ENCODE measurements around the gene MAK. TPM values are rescaled to one million over a fixed set of nuclear protein-coding genes. Genes with fewer than 3 reads are reported as not detected.
"Not testable (repeated sequence)": the region's sequence is repeated elsewhere in the genome, so short reads cannot be mapped to it uniquely, and the experiment has no call there.

MAK gene
- polyA plus RNA-seq, 1 donor from 2014 or later = not detected

DNA sequence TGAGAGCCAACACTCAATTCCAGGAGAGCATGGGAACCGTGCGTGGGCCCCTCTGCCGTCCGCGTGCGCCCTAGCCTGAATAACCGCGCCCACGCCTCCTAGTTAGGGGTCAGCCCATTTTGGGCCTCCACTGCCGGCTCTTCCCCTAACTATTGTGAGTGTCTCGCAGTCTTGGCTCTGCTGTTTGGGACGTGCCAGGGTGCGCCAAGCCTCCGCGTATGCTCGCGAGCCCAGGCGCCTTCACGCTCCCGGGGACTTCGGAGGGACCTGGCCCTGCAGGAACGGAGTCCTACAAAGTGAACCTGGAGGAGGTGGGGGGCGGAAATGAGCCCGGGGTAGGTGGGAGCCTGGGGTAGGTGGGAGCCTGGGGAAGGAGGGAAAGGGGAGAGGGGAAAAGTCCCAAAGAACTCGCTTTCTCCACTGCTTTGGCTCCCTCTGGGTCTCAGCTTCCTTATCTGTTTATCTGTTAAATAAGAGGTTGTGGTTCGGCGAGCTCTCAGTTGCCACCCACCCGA is 44.4 kb upstream of the MAK start:
- Histone ChIP-seq H2AFZ (ENCODE audit: low read depth, low read length) (no peak overlapping the region), H3K4me2 (ENCODE audit: low read length) (no peak overlapping the region), H4K20me1 (ENCODE audit: insufficient read depth) (no peaks in the 10 kb centered on the region), H3K36me3 (ENCODE audit: insufficient read depth, low read length) (no peaks in the 10 kb centered on the region), H3K27me3 (ENCODE audit: insufficient read depth, low read depth, low read length) (peaks cover 83% of the 10 kb centered on the region), H3K27ac (ENCODE audit: low read length) (no peak overlapping the region), H3K9ac (ENCODE audit: low read length) (no peak overlapping the region), H3K9me3 (ENCODE audit: low read length) (no peaks in the 10 kb centered on the region), H3K4me3 (ENCODE audit: low read length) (no peak overlapping the region), H3K79me2 (replicated peaks; ENCODE audit: insufficient read depth, low read length) (no peaks in the 10 kb centered on the region), H3K9me2 (ENCODE audit: insufficient read depth, low read length) (no peaks in the 10 kb centered on the region), H3F3A (ENCODE audit: insufficient read depth, low read length, poor library complexity, severe bottlenecking) (no peaks in the 10 kb centered on the region)
- TF ChIP-seq TAF1 (IDR thresholded peaks at IDR 0.05; ENCODE audit: low read depth) (no peak), MXI1 (conservative IDR thresholded peaks at IDR 0.05; ENCODE audit: poor library complexity, severe bottlenecking) (no peak)

- not testable (repeated sequence) for H3K36me3 ChIP-seq (ENCODE audit: insufficient read depth, low read length); H3K9ac ChIP-seq (ENCODE audit: low read length); H2AFZ ChIP-seq (ENCODE audit: low read depth, low read length); H3K9me3 ChIP-seq (ENCODE audit: low read length); H3K9me2 ChIP-seq (ENCODE audit: insufficient read depth, low read length); H4K20me1 ChIP-seq (ENCODE audit: insufficient read depth); H3K4me2 ChIP-seq (ENCODE audit: low read length); H3K79me2 ChIP-seq (replicated peaks; ENCODE audit: insufficient read depth, low read length); H3F3A ChIP-seq (ENCODE audit: insufficient read depth, low read length, poor library complexity, severe bottlenecking); H3K27ac ChIP-seq (ENCODE audit: low read length); H3K4me3 ChIP-seq (ENCODE audit: low read length)
- peaks cover 78% of the 10 kb centered on the region for H3K27me3 ChIP-seq (ENCODE audit: insufficient read depth, low read depth, low read length)
Observed at GRCh38 chr6:10882253-10882630, 43.9 kb upstream of the MAK start.

DNA sequence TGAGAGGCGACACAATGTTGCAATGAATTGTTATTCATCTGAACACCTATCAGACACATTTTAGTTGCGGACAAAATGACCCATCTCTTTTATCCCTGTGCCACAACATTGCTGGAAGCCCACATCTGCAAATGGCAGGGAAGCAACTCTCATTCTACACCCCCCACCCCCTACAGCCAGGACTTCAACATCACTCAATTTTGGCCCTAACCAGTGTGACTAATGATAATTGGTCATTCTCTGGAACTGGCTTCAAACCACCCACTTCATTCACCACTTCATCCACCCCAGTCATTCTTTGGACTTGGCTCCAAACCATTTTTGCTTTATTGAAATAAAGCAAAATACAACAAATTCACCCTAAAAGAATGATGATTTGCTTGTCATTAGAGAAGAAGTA is 42.0 kb upstream of the MAK start:
- Histone ChIP-seq H3K9me3 (ENCODE audit: low read length) (no peaks in the 10 kb centered on the region), H3K79me2 (replicated peaks; ENCODE audit: insufficient read depth, low read length) (no peaks in the 10 kb centered on the region), H3K4me3 (ENCODE audit: low read length) (no peak overlapping the region), H3K4me2 (ENCODE audit: low read length) (no peak overlapping the region), H3K27ac (ENCODE audit: low read length) (no peak overlapping the region), H3K9ac (ENCODE audit: low read length) (no peak overlapping the region), H2AFZ (ENCODE audit: low read depth, low read length) (no peak overlapping the region), H4K20me1 (ENCODE audit: insufficient read depth) (no peaks in the 10 kb centered on the region), H3K9me2 (ENCODE audit: insufficient read depth, low read length) (no peaks in the 10 kb centered on the region), H3F3A (ENCODE audit: insufficient read depth, low read length, poor library complexity, severe bottlenecking) (no peaks in the 10 kb centered on the region), H3K27me3 (ENCODE audit: insufficient read depth, low read depth, low read length) (peaks cover 60% of the 10 kb centered on the region), H3K36me3 (ENCODE audit: insufficient read depth, low read length) (no peaks in the 10 kb centered on the region)
- TF ChIP-seq RAD21 (conservative IDR thresholded peaks at IDR 0.05) = no peak
- TF ChIP-seq TAF1 (IDR thresholded peaks at IDR 0.05; ENCODE audit: low read depth) = no peak
- TF ChIP-seq, protein P1, sequence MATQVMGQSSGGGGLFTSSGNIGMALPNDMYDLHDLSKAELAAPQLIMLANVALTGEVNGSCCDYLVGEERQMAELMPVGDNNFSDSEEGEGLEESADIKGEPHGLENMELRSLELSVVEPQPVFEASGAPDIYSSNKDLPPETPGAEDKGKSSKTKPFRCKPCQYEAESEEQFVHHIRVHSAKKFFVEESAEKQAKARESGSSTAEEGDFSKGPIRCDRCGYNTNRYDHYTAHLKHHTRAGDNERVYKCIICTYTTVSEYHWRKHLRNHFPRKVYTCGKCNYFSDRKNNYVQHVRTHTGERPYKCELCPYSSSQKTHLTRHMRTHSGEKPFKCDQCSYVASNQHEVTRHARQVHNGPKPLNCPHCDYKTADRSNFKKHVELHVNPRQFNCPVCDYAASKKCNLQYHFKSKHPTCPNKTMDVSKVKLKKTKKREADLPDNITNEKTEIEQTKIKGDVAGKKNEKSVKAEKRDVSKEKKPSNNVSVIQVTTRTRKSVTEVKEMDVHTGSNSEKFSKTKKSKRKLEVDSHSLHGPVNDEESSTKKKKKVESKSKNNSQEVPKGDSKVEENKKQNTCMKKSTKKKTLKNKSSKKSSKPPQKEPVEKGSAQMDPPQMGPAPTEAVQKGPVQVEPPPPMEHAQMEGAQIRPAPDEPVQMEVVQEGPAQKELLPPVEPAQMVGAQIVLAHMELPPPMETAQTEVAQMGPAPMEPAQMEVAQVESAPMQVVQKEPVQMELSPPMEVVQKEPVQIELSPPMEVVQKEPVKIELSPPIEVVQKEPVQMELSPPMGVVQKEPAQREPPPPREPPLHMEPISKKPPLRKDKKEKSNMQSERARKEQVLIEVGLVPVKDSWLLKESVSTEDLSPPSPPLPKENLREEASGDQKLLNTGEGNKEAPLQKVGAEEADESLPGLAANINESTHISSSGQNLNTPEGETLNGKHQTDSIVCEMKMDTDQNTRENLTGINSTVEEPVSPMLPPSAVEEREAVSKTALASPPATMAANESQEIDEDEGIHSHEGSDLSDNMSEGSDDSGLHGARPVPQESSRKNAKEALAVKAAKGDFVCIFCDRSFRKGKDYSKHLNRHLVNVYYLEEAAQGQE (IDR thresholded peaks at IDR 0.05; ENCODE audit: borderline replicate concordance) = no peak
- TF ChIP-seq SMC3 (conservative IDR thresholded peaks at IDR 0.05; ENCODE audit: poor library complexity) = no peak
- TF ChIP-seq, protein P2, sequence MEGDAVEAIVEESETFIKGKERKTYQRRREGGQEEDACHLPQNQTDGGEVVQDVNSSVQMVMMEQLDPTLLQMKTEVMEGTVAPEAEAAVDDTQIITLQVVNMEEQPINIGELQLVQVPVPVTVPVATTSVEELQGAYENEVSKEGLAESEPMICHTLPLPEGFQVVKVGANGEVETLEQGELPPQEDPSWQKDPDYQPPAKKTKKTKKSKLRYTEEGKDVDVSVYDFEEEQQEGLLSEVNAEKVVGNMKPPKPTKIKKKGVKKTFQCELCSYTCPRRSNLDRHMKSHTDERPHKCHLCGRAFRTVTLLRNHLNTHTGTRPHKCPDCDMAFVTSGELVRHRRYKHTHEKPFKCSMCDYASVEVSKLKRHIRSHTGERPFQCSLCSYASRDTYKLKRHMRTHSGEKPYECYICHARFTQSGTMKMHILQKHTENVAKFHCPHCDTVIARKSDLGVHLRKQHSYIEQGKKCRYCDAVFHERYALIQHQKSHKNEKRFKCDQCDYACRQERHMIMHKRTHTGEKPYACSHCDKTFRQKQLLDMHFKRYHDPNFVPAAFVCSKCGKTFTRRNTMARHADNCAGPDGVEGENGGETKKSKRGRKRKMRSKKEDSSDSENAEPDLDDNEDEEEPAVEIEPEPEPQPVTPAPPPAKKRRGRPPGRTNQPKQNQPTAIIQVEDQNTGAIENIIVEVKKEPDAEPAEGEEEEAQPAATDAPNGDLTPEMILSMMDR (IDR thresholded peaks at IDR 0.05; ENCODE audit: poor library complexity, severe bottlenecking) = no peak
- no peak for TF ChIP-seq EP300 (conservative IDR thresholded peaks at IDR 0.05; ENCODE audit: poor library complexity, severe bottlenecking)
- TF ChIP-seq EZH2 (IDR thresholded peaks at IDR 0.05; ENCODE audit: borderline replicate concordance, insufficient read depth, low read length, poor library complexity, severe bottlenecking) = no peak
- TF ChIP-seq MXI1 (conservative IDR thresholded peaks at IDR 0.05; ENCODE audit: poor library complexity, severe bottlenecking) = no peak
- no peak for TF ChIP-seq POLR2AphosphoS5 (IDR thresholded peaks at IDR 0.05)
